ENCODE data around the gene OOSP2.

DNA sequence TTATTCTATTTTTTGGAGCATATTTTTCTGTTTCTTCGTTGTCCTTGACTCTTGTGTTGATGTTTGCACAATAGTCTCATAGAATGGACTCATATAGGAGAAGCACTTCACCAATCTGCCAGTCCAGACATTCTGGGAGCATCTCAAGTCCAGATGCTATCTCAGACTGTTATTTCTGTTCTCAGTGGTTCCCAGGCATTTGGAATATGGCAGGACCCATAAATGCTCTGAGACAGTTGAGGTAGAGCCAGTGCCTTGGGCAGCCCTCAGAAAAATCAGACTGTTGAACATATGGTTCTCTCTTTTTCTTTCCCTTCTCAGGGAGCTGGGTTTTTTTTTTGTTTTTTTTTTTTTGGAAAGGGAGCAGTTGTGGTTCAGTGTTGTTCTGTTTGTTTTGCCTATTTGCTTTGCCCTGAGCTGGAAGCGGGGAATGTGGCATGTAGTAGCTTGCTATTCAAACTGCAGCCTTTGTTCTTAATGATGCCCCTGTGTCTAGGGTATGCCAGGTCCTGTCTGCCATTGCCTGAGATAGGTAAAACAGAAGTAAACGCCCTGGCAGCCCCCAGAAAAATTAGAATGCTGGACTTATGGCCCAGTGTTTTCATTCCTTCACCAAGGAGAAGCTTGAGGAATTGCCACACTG is 44.5 kb downstream of the OOSP2 start:
- TF ChIP-seq, protein P1, sequence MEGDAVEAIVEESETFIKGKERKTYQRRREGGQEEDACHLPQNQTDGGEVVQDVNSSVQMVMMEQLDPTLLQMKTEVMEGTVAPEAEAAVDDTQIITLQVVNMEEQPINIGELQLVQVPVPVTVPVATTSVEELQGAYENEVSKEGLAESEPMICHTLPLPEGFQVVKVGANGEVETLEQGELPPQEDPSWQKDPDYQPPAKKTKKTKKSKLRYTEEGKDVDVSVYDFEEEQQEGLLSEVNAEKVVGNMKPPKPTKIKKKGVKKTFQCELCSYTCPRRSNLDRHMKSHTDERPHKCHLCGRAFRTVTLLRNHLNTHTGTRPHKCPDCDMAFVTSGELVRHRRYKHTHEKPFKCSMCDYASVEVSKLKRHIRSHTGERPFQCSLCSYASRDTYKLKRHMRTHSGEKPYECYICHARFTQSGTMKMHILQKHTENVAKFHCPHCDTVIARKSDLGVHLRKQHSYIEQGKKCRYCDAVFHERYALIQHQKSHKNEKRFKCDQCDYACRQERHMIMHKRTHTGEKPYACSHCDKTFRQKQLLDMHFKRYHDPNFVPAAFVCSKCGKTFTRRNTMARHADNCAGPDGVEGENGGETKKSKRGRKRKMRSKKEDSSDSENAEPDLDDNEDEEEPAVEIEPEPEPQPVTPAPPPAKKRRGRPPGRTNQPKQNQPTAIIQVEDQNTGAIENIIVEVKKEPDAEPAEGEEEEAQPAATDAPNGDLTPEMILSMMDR (IDR thresholded peaks at IDR 0.05), result no peak
- TF ChIP-seq EP300 (IDR thresholded peaks at IDR 0.05) (no peak), POLR2A (IDR thresholded peaks at IDR 0.05) (no peak)
